ENCODE data around the gene XYLT1.

Gene XYLT1

GRCh38 chr16:17125671-17126070 lies 345.1 kb downstream of the XYLT1 start:
- no peak overlapping the region for H3K4me3 ChIP-seq (ENCODE audit: low read depth, low read length)
- no peak for TF ChIP-seq CTCF (IDR thresholded peaks at IDR 0.05; ENCODE audit: borderline replicate concordance, insufficient read depth, low read depth, low read length)

- TF ChIP-seq CTCF (IDR thresholded peaks at IDR 0.05; ENCODE audit: borderline replicate concordance, insufficient read depth, low read depth, low read length), result no peak
- H3K4me3 ChIP-seq (ENCODE audit: low read depth, low read length), result no peak overlapping the region
These were observed 352.7 kb downstream of the XYLT1 start for GRCh38 chr16:17117906-17118577.

- TF ChIP-seq CTCF (IDR thresholded peaks at IDR 0.05; ENCODE audit: borderline replicate concordance, insufficient read depth, low read depth, low read length), result no peak
- no peak overlapping the region for H3K4me3 ChIP-seq (ENCODE audit: low read depth, low read length)
These were observed 354.0 kb downstream of the XYLT1 start for GRCh38 chr16:17116595-17117322.

GRCh38 chr16:17109413-17109812 lies 361.3 kb downstream of the XYLT1 start:
- no peak overlapping the region for H3K4me3 ChIP-seq (ENCODE audit: low read depth, low read length)
- no peak for TF ChIP-seq CTCF (IDR thresholded peaks at IDR 0.05; ENCODE audit: borderline replicate concordance, insufficient read depth, low read depth, low read length)

GRCh38 chr16:17108596-17108995 lies 362.2 kb downstream of the XYLT1 start:
- TF ChIP-seq CTCF (IDR thresholded peaks at IDR 0.05; ENCODE audit: borderline replicate concordance, insufficient read depth, low read depth, low read length), result no peak
- H3K4me3 ChIP-seq (ENCODE audit: low read depth, low read length), result no peak overlapping the region

GRCh38 chr16:17107450-17107849 lies 363.3 kb downstream of the XYLT1 start:
- no peak for TF ChIP-seq CTCF (IDR thresholded peaks at IDR 0.05; ENCODE audit: borderline replicate concordance, insufficient read depth, low read depth, low read length)
- H3K4me3 ChIP-seq (ENCODE audit: low read depth, low read length), result no peak overlapping the region

All from GM12875 (cell line).